Psoas muscle (tissue), 8 donors: ENCODE measurements around the gene MAN1A2. TPM values are rescaled to one million over a fixed set of nuclear protein-coding genes. Genes with fewer than 3 reads are reported as not detected.
"Not testable (repeated sequence)": the region's sequence is repeated elsewhere in the genome, so short reads cannot be mapped to it uniquely, and the experiment has no call there.

Experiments
- ATAC-seq, 4 donors: fragments of 200-7000 bp; cut with Tn5 transposase; one replicate each; pipeline ENCODE4 v1.9.1; 2020; ENCODE audit warnings: moderate library complexity in 3 of 4, mild to moderate bottlenecking in 2 of 4
- DNase-seq, 2 donors: peaks; one replicate each; pipeline ENCODE4 v3.0.0-alpha.2; 2020
- H3K27ac ChIP-seq: fragments of 200-600 bp; one replicate; pipeline ENCODE4 v1.8.0; 2022
- H3K27me3 ChIP-seq, 3 donors: fragments of 200-600 bp in 1 of 3; one replicate each; pipeline versions ENCODE4 v1.6.1 to v1.8.0; 2013 to 2022; ENCODE audit warnings: low read length in 2 of 3, mild to moderate bottlenecking in 2 of 3, moderate library complexity in 1 of 3; ENCODE audit not compliant: insufficient read depth in 3 of 3
- H3K36me3 ChIP-seq, 2 donors: fragments of 200-600 bp in 1 of 2; one replicate each; pipeline versions ENCODE4 v1.6.1 to v1.8.0; 2013 to 2022; ENCODE audit warnings: low read depth in 1 of 2, mild to moderate bottlenecking in 1 of 2, moderate library complexity in 1 of 2; ENCODE audit not compliant: insufficient read depth in 1 of 2
- H3K4me1 ChIP-seq: fragments of 200-600 bp; one replicate; pipeline ENCODE4 v1.8.0; 2022
- H3K4me3 ChIP-seq: fragments of 200-600 bp; one replicate; pipeline ENCODE4 v1.8.0; 2022; ENCODE audit warnings: mild to moderate bottlenecking
- H3K9me3 ChIP-seq: fragments of 200-600 bp; one replicate; pipeline ENCODE4 v1.8.0; 2022
- CTCF ChIP-seq: fragments of 200-600 bp; IDR thresholded peaks from one replicate; pipeline ENCODE4 v1.8.0; 2022; ENCODE audit warnings: antibody characterized with exemption
- WGBS, 3 donors: extraction: QIAGEN DNeasy Blood & Tissue Kit; methylation state at CpG; one replicate each; pipeline versions ENCODE4 v1.1.6 to v1.1.7; 2013; 5-methylcytosine and 5-hydroxymethylcytosine counted together
- intact Hi-C, 2 donors: fragments of 100-400 bp; cut with DNase I; formaldehyde crosslinking; loops; one replicate each; pipeline versions ENCODE4 v1.11.0 to v1.14.2; 2022
- polyA plus RNA-seq, 3 donors: library from polyadenylated mRNA; stranded (reverse); fragments of 200-250 nt; gene quantifications; one replicate each; pipeline ENCODE4 v1.2.3, GENCODE V29; 2013
- total RNA-seq, 4 donors: library from RNA; stranded (reverse); fragmentation: NEBNext Ultra II Directional in 2 of 4; extraction: Animal tissue kit (Norgen Biotek cat#: 25700) in 2 of 4; gene quantifications; one replicate each; pipeline versions ENCODE4 v1.2.1 to v1.2.4, GENCODE V29; 2021 to 2023
- donor health status: healthy with polysubstance abuse.
- donor health status: DM: no; HTN: no; CAD: no; lungs with moderate emphysema.
- donor health status: Bipolar disorder and iron deficiency.
- donor health status: healthy.
- donor health status: DM: yes; HTN: yes; CAD: no.
- donor health status: DM: no; HTN: no; CAD: no.
- donor health status: DM: no; HTN: no; CAD: no.
- donor health status: DM: yes; HTN: yes; CAD: no.

MAN1A2 gene
- total and polyA plus RNA-seq, 7 donors: 4.0 to 35.0 (median 19.8) TPM

DNA sequence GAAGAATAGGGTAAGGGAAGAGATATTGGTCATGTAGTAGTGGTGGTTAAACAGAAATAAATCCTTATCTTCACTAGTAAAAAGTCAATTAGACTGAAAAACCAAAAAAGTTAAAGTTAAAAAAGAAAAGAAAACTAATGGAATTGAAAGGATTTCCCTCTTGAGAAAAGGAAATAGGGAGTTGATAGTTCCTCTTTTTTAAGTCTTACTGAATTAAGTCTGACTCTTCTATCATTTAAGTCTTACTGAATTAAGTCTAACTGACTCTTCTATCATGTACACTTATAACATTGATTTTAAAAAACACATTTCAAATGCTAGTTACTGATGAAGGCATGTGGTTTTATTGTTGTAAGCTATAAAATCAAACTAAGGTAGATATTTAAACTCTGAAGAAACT is 189.1 kb downstream of the MAN1A2 start:
- H3K27me3 ChIP-seq: no peaks in the 10 kb centered on the region
- no peaks in the 10 kb centered on the region for H3K9me3 ChIP-seq
- intact Hi-C loops: no loop called here
- DNase-seq: no peak
- ATAC-seq: no peak
- H3K27ac ChIP-seq: no peak overlapping the region
- no peak overlapping the region for H3K4me3 ChIP-seq
- no peaks in the 10 kb centered on the region for H3K4me1 ChIP-seq
- no peaks in the 10 kb centered on the region for H3K36me3 ChIP-seq
- TF ChIP-seq CTCF: no peak

DNA sequence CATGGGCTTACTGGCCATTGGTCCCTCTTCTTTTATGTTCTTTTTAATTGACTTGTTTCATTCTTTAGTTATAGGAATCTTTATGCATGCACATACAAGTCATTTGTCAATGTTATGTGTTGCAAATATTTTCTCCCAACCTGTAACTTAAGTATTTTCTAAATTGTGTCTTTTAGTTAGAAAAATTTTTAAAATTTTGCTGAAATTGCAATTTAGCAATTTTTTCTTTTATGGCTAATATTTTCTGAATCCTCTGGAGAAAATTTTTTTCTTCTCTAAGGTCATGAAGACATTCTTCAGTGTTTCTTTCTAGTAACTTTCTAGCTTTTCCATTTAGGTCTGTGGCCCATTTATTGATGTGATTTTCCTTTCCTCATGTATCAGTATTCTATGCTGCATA is 189.7 kb downstream of the MAN1A2 start:
- DNase-seq (no peak), ATAC-seq (no peak)
- no peaks in the 10 kb centered on the region for H3K4me1 ChIP-seq
- no peak for TF ChIP-seq CTCF
- no peak overlapping the region for H3K27ac ChIP-seq
- no peaks in the 10 kb centered on the region for H3K36me3 ChIP-seq
- no peaks in the 10 kb centered on the region for H3K9me3 ChIP-seq
- no peaks in the 10 kb centered on the region for H3K27me3 ChIP-seq
- intact Hi-C loops: no loop called here
- H3K4me3 ChIP-seq: no peak overlapping the region

DNA sequence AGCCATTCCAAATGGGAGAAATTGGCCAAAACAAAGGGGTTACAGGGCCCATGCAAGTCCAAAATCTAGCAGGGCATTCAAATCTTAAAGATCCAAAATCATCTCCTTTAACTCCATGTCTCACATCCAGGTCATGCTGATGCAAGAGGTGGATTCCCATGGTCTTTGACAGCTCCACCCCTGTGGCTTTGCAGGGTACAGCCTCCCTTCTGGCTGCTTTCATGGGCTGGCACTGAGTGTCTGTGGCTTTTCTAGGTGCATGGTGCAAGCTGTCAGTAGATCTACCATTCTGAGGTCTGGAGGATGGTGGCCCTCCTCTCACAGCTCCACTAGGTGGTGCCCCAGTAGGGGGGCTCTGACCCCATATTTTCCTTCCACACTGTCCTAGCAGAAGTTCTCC is 191.2 kb downstream of the MAN1A2 start:
- H3K36me3 ChIP-seq, H3K4me3 ChIP-seq, ATAC-seq, H3K27me3 ChIP-seq, H3K4me1 ChIP-seq, intact Hi-C loops, H3K9me3 ChIP-seq, H3K27ac ChIP-seq, DNase-seq: not testable (repeated sequence)

DNA sequence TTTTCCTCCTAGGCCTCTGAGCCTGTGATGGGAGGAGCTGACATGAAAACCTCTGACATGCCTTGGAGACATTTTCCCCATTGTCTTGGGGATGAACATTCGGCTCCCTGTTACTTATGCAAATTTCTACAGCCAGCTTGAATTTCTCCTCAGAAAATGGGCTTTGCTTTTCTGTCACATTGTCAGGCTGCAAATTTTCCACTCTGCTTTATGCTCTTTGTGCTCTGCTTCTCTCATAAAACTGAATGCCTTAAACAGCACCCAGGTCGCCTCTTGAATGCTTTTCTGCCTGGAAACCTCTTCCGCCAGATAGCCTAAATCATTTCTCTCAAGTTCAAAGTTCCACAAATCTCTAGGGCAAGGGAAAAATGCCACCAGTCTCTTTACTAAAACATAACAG is 191.9 kb downstream of the MAN1A2 start:
- DNase-seq (no peak), ATAC-seq (no peak)
- intact Hi-C loops: no loop called here
- H3K27me3 ChIP-seq: no peaks in the 10 kb centered on the region
- WGBS, 3 donors: 91 to 94% (median 93%) methylated on average over 3 of the region's 3 CpGs
- no peaks in the 10 kb centered on the region for H3K4me1 ChIP-seq
- no peak overlapping the region for H3K27ac ChIP-seq
- H3K36me3 ChIP-seq: no peaks in the 10 kb centered on the region
- no peaks in the 10 kb centered on the region for H3K9me3 ChIP-seq
- no peak for TF ChIP-seq CTCF
- no peak overlapping the region for H3K4me3 ChIP-seq

DNA sequence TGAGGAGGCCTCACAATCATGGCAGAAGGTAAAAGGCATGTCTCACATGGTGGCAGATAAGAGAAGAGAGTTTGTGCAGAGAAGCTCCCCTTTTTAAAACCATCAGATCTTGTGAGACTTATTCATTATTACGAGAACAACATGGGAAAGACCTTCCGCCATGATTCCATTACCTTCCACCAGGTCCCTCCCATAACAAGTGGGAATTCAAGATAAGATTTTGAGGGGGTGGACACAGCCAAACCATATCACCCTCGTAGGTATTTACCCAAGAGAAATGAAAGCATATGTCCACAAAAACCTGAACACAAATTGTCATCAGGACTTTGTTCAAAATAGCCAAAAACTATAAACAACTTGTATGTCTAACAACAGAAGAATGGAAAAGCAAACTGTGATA is 192.7 kb downstream of the MAN1A2 start:
- DNase-seq (no peak), ATAC-seq (no peak)
- intact Hi-C loops: no loop called here
- H3K4me1 ChIP-seq: no peaks in the 10 kb centered on the region
- no peak overlapping the region for H3K27ac ChIP-seq
- TF ChIP-seq CTCF: no peak
- H3K36me3 ChIP-seq: no peaks in the 10 kb centered on the region
- H3K27me3 ChIP-seq: no peaks in the 10 kb centered on the region
- H3K4me3 ChIP-seq: no peak overlapping the region
- 81 to 87% (median 84%) methylated on average over 3 of the region's 3 CpGs for WGBS, 3 donors
- H3K9me3 ChIP-seq: no peaks in the 10 kb centered on the region
